Immature natural killer cell (primary cell): ENCODE data around the gene CARHSP1. TPM values are rescaled to one million over a fixed set of nuclear protein-coding genes. Genes with fewer than 3 reads are reported as not detected.
"Not testable (repeated sequence)": the region's sequence is repeated elsewhere in the genome, so short reads cannot be mapped to it uniquely, and the experiment has no call there.

Experiments
- DNase-seq, 3 donors: peaks; one replicate each; pipeline ENCODE4 v3.0.0; 2022; ENCODE audit warnings: mixed read lengths in 1 of 3
- H3K27ac Mint-ChIP-seq, 6 donors: one replicate each; pipeline ENCODE4 v1.8.0; 2020; ENCODE audit warnings: mixed read lengths in 6 of 6, mild to moderate bottlenecking in 5 of 6, inconsistent platforms in 4 of 6, moderate library complexity in 3 of 6
- H3K27me3 Mint-ChIP-seq, 3 donors: one replicate each; pipeline ENCODE4 v1.8.0; 2020 to 2021; ENCODE audit warnings: low read depth in 3 of 3, mild to moderate bottlenecking in 3 of 3, mixed read lengths in 3 of 3, moderate library complexity in 3 of 3, inconsistent platforms in 1 of 3
- H3K36me3 Mint-ChIP-seq, 3 donors: one replicate each; pipeline ENCODE4 v1.8.0; 2020; ENCODE audit warnings: mixed read lengths in 3 of 3, inconsistent platforms in 2 of 3, mild to moderate bottlenecking in 2 of 3
- H3K4me1 Mint-ChIP-seq, 2 donors: one replicate each; pipeline ENCODE4 v1.8.0; 2020; ENCODE audit warnings: inconsistent platforms in 2 of 2, mild to moderate bottlenecking in 2 of 2, mixed read lengths in 2 of 2, moderate library complexity in 1 of 2
- H3K4me3 Mint-ChIP-seq, 5 donors: one replicate each; pipeline ENCODE4 v1.8.0; 2020; ENCODE audit warnings: mild to moderate bottlenecking in 5 of 5, mixed read lengths in 5 of 5, inconsistent platforms in 3 of 5, moderate library complexity in 3 of 5
- H3K9me3 Mint-ChIP-seq, 6 donors: one replicate each; pipeline ENCODE4 v1.8.0; 2020; ENCODE audit warnings: mild to moderate bottlenecking in 6 of 6, mixed read lengths in 6 of 6, inconsistent platforms in 4 of 6, moderate library complexity in 3 of 6
- polyA plus RNA-seq, 3 donors: library from polyadenylated mRNA; unstranded; fragments of 300-500 nt; fragmentation: Illumina TruSeq; gene quantifications; one replicate each; pipeline ENCODE4 v1.2.3, GENCODE V29; 2021

CARHSP1 gene
- polyA plus RNA-seq, 3 donors from 2014 or later = 83.0 to 96.8 (median 92.9) TPM

- H3K27ac Mint-ChIP-seq = no peak overlapping the region
- peaks cover 9 to 13% of the 10 kb centered on the region in 2 donors for H3K4me1 Mint-ChIP-seq
- peaks cover 5 to 20% (median 9%) of the 10 kb centered on the region in 3 donors for H3K36me3 Mint-ChIP-seq
These were observed 19.2 kb upstream of the CARHSP1 start for GRCh38 chr16:8887952-8888560.

GRCh38 chr16:8887431-8887765, 18.6 kb upstream of the CARHSP1 start:
- Mint-ChIP-seq H3K27ac (peak overlapping the region in 3 of 6 donors; percentile 36 to 68 (median 44)), H3K9me3 (no peaks in the 10 kb centered on the region), H3K36me3 (peaks cover 3 to 13% (median 4%) of the 10 kb centered on the region in 3 donors), H3K4me1 (peaks cover 9 to 13% of the 10 kb centered on the region in 2 donors), H3K4me3 (no peak overlapping the region), H3K27me3 (peaks cover 6 to 14% (median 8%) of the 10 kb centered on the region in 3 donors)
- no peak for DNase-seq

More at GRCh38 chr16:8887952-8888560, 19.2 kb upstream of the CARHSP1 start:
- no peak overlapping the region for H3K4me3 Mint-ChIP-seq
- no peak for DNase-seq
- no peaks in the 10 kb centered on the region for H3K9me3 Mint-ChIP-seq
- peaks cover 6 to 14% (median 8%) of the 10 kb centered on the region in 3 donors for H3K27me3 Mint-ChIP-seq

GRCh38 chr16:8886593-8887430, 18.0 kb upstream of the CARHSP1 start:
- peaks cover 6 to 14% (median 8%) of the 10 kb centered on the region in 3 donors for H3K27me3 Mint-ChIP-seq
- peaks cover 9 to 10% of the 10 kb centered on the region in 2 donors for H3K4me1 Mint-ChIP-seq
- peaks cover 3 to 9% (median 4%) of the 10 kb centered on the region in 3 donors for H3K36me3 Mint-ChIP-seq
- no peaks in the 10 kb centered on the region for H3K9me3 Mint-ChIP-seq
- DNase-seq = no peak
- peak overlapping the region in 4 of 6 donors; percentile 36 to 68 (median 41) for H3K27ac Mint-ChIP-seq
- H3K4me3 Mint-ChIP-seq = no peak overlapping the region

GRCh38 chr16:8885674-8886592, 17.1 kb upstream of the CARHSP1 start:
- Mint-ChIP-seq H3K36me3 (peaks cover 3 to 5% (median 4%) of the 10 kb centered on the region in 3 donors), H3K4me3 (no peak overlapping the region), H3K4me1 (peaks cover 7 to 9% of the 10 kb centered on the region in 2 donors), H3K27me3 (peaks cover 0 to 8% (median 8%) of the 10 kb centered on the region in 3 donors), H3K27ac (peak overlapping the region in 1 of 6 donors; percentile 58), H3K9me3 (no peaks in the 10 kb centered on the region)
- DNase-seq = no peak

- Mint-ChIP-seq H3K4me3 (no peak overlapping the region), H3K27me3 (peaks cover 4 to 11% (median 6%) of the 10 kb centered on the region in 3 donors), H3K9me3 (no peaks in the 10 kb centered on the region), H3K27ac (no peak overlapping the region), H3K4me1 (peaks cover 11 to 15% of the 10 kb centered on the region in 2 donors), H3K36me3 (peaks cover 0 to 3% (median 0%) of the 10 kb centered on the region in 3 donors)
- DNase-seq = no peak
These were observed 14.0 kb upstream of the CARHSP1 start for GRCh38 chr16:8882725-8883377.

GRCh38 chr16:8882041-8882617, 13.3 kb upstream of the CARHSP1 start, which contains the start of gene LITAFD:
TSS of gene LITAFD (plus strand) at chr16:8882351. CDS start at chr16:8884356, 2,005 bp downstream.
- Mint-ChIP-seq H3K27me3 (peaks cover 4 to 8% (median 7%) of the 10 kb centered on the region in 3 donors), H3K9me3 (no peaks in the 10 kb centered on the region), H3K4me3 (no peak within 1 kb of the TSS), H3K36me3 (no peaks in the 10 kb centered on the region), H3K27ac (no peak within 1 kb of the TSS), H3K4me1 (peaks cover 11 to 15% of the 10 kb centered on the region in 2 donors)
- DNase-seq = no peak

GRCh38 chr16:8880839-8881510, 12.2 kb upstream of the CARHSP1 start:
- Mint-ChIP-seq H3K27ac (no peak overlapping the region), H3K9me3 (no peaks in the 10 kb centered on the region), H3K4me1 (peaks cover 10 to 12% of the 10 kb centered on the region in 2 donors), H3K4me3 (no peak overlapping the region), H3K36me3 (no peaks in the 10 kb centered on the region), H3K27me3 (peaks cover 4 to 7% (median 6%) of the 10 kb centered on the region in 3 donors)
- DNase-seq = no peak

GRCh38 chr16:8878523-8878911, 9.7 kb upstream of the CARHSP1 start:
- peaks cover 3 to 5% (median 4%) of the 10 kb centered on the region in 3 donors for H3K27me3 Mint-ChIP-seq
- no peaks in the 10 kb centered on the region for H3K36me3 Mint-ChIP-seq
- no peak for DNase-seq
- no peak overlapping the region for H3K27ac Mint-ChIP-seq
- no peaks in the 10 kb centered on the region for H3K9me3 Mint-ChIP-seq
- H3K4me3 Mint-ChIP-seq = no peak overlapping the region
- peaks cover 12 to 13% of the 10 kb centered on the region in 2 donors for H3K4me1 Mint-ChIP-seq

GRCh38 chr16:8877894-8878522, 9.2 kb upstream of the CARHSP1 start:
- peaks cover 1 to 5% (median 4%) of the 10 kb centered on the region in 3 donors for H3K27me3 Mint-ChIP-seq
- H3K4me3 Mint-ChIP-seq = no peak overlapping the region
- no peaks in the 10 kb centered on the region for H3K36me3 Mint-ChIP-seq
- no peak for DNase-seq
- no peak overlapping the region for H3K27ac Mint-ChIP-seq
- no peaks in the 10 kb centered on the region for H3K9me3 Mint-ChIP-seq
- H3K4me1 Mint-ChIP-seq = peaks cover 12 to 13% of the 10 kb centered on the region in 2 donors

- H3K27me3 Mint-ChIP-seq, H3K9me3 Mint-ChIP-seq, H3K4me3 Mint-ChIP-seq, H3K27ac Mint-ChIP-seq, H3K36me3 Mint-ChIP-seq, DNase-seq: not testable (repeated sequence)
- H3K4me1 Mint-ChIP-seq = peaks cover 19 to 20% of the 10 kb centered on the region in 2 donors
These were observed 6.5 kb upstream of the CARHSP1 start for GRCh38 chr16:8875317-8875716.

- Mint-ChIP-seq H3K4me3 (peak overlapping the region in 3 of 5 donors; percentile 1 to 25 (median 15)), H3K27ac (peak overlapping the region in 4 of 6 donors; percentile 41 to 76 (median 63)), H3K36me3 (no peaks in the 10 kb centered on the region), H3K27me3 (peaks cover 4% of the 10 kb centered on the region in 3 donors), H3K4me1 (peaks cover 19 to 25% of the 10 kb centered on the region in 2 donors), H3K9me3 (no peaks in the 10 kb centered on the region)
- DNase-seq = no peak
These were observed 5.6 kb upstream of the CARHSP1 start for GRCh38 chr16:8874388-8874787.

GRCh38 chr16:8873866-8874195, 5.0 kb upstream of the CARHSP1 start:
- Mint-ChIP-seq H3K27ac (peak overlapping the region in 1 of 6 donors; percentile 9), H3K4me1 (peaks cover 24 to 28% of the 10 kb centered on the region in 2 donors)
- H3K9me3 Mint-ChIP-seq, DNase-seq, H3K4me3 Mint-ChIP-seq, H3K36me3 Mint-ChIP-seq, H3K27me3 Mint-ChIP-seq: not testable (repeated sequence)
